ENCODE measurements around the gene FKTN.
"Not testable (repeated sequence)": the region's sequence is repeated elsewhere in the genome, so short reads cannot be mapped to it uniquely, and the experiment has no call there.

The FKTN gene

DNA sequence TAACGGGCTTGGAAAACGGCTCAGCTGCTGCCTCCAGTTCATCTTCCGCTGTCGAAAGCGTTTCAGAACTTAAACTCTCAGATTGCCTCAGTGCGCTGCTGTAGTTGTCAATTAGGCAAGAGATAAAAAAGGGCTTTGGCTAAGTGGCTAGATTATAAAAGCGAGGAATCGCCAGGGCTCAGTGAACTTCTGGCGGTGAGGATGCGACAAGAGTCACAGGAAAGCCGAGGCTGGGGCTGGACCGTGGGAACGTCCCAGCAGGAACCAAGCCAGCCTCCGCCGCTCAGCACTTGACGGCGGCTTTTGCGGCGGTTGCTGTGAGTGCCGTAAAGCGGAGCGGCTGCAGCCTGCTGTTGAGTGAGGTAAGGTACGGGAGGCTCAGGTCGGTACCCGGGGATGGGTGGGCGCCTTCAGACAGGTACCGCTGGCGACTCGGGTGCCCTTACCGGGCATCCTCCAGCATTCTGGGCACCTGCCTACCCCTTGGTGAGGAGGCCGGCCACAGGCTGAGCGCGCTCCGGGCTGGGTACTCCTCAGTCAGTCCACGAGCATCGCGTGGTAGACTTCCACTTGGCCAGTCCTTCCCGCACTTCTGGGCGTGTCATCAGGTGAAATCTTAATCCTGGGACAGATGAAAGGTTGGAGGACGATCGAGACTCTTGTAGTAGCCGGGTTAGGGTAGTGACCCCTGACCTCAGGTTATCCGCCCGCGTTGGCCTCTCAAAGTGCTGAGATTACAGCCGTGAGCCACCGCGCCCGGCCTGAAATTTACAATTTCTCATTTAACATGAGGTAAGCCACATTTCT is at the start of gene FKTN:
Gene FKTN (plus strand): TSS at position 328 of the 807 bp plus-strand sequence. CDS start 16,902 bp downstream, outside the sequence.
- Mint-ChIP-seq H3K9me3 (ENCODE audit: low read depth) (peaks cover 5% of the 10 kb centered on the region), H3K27ac (peak within 1 kb of the TSS; percentile 58), H3K27me3 (no peaks in the 10 kb centered on the region), H3K4me1 (ENCODE audit: low read depth) (peaks cover 20% of the 10 kb centered on the region), H3K4me3 (peak within 1 kb of the TSS; percentile 94), H3K36me3 (peaks cover 23% of the 10 kb centered on the region)

DNA sequence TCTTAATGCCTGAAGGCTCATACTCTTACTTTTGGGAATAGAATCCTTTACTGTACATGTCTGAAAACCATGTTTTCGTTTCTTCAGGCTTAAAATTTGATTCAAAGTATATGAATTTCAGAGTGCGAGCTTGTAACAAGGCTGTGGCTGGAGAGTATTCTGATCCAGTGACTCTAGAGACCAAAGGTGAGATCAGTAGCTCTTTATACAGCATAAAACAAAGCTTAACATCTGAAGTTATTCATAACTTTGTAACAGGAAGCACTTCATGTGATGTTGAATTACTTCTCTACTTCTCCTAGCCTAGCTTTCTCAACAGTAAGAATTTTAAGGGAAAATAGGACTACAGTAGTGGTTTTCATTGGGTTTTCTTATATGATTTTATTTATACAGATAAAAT is 49.4 kb upstream of the FKTN start:
- no peaks in the 10 kb centered on the region for H3K9me3 Mint-ChIP-seq (ENCODE audit: low read depth)

DNA sequence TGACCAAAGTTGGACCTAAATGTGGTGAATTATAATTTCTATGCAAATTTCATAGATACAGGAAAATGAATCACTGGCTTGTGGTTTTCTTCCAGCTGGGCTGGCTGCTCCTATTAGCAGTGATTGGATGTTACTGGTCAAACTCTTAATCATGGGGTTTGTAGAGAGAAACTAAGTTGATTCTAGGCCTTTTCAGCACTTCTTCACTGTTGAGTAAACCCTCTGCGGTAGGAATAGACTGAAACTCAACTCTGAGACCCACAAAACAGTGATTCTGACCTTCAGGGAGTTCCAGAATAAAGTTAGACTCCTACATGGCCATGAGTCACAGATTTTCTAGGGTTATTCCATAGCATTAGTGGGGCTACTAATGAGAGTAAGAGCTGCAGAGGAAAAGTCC is 47.9 kb upstream of the FKTN start:
- H3K36me3 Mint-ChIP-seq, result no peaks in the 10 kb centered on the region
- no peaks in the 10 kb centered on the region for H3K27me3 Mint-ChIP-seq
- no peak overlapping the region for H3K4me3 Mint-ChIP-seq
- no peak overlapping the region for H3K27ac Mint-ChIP-seq
- no peaks in the 10 kb centered on the region for H3K4me1 Mint-ChIP-seq (ENCODE audit: low read depth)
- H3K9me3 Mint-ChIP-seq (ENCODE audit: low read depth), result no peaks in the 10 kb centered on the region

More for the DNA sequence above, 49.4 kb upstream of the FKTN start:
- Mint-ChIP-seq H3K27me3 (no peaks in the 10 kb centered on the region), H3K4me3 (no peak overlapping the region), H3K27ac (no peak overlapping the region), H3K4me1 (ENCODE audit: low read depth) (no peaks in the 10 kb centered on the region), H3K36me3 (no peaks in the 10 kb centered on the region)

DNA sequence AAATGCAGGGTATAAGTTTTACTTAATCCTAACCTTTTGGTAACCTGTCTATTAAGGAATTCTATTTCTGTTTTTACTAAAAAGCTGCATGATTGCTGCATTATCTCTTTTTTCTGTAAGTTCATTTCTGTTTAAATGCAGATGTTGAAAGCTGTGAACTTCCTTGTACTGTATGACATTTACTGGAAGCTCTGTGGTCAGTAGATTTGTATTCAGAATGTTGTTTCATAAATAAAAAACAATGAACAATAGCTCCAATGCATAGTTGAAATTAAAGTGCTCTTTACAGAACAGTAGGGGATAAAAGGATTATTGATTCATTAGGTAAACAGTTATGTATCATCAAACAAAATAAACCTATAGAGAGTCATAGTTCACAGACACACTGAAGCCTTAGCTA is 46.5 kb upstream of the FKTN start:
- H3K9me3 Mint-ChIP-seq (ENCODE audit: low read depth), result no peaks in the 10 kb centered on the region
- no peaks in the 10 kb centered on the region for H3K27me3 Mint-ChIP-seq
- no peaks in the 10 kb centered on the region for H3K36me3 Mint-ChIP-seq
- H3K4me3 Mint-ChIP-seq, result no peak overlapping the region
- H3K27ac Mint-ChIP-seq, result no peak overlapping the region
- H3K4me1 Mint-ChIP-seq (ENCODE audit: low read depth), result no peaks in the 10 kb centered on the region

DNA sequence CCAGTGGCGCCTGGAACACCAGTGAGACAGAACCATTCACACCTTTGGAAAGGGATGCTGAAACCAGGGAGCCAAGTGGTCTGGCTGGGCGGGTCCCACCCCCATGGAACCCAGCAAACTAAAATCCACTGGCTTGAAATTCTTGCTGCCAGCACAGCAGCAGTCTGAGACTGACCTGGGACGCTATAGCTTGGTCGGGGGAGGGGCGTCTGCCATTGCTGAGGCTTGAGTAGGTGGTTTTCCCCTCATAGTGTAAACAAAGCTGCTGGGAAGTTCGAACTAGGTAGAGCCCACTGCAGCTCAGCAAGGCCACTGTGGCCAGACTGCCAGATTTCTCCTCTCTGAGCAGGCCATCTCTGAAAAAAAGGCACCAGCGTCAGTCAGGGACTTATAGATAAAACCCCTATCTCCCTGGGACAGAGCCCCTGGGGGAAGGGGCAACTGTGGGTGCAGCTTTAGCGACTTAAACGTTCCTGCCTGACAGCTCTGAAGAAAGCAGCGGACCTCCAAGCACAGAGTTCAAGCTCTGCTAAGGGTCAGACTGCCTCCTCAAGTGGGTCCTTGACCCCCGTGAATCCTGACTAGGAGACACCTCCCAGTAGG is 42.0 kb upstream of the FKTN start:
- Mint-ChIP-seq H3K27me3 (no peaks in the 10 kb centered on the region), H3K4me1 (ENCODE audit: low read depth) (no peaks in the 10 kb centered on the region), H3K4me3 (no peak overlapping the region), H3K27ac (no peak overlapping the region), H3K36me3 (no peaks in the 10 kb centered on the region), H3K9me3 (ENCODE audit: low read depth) (no peaks in the 10 kb centered on the region)

DNA sequence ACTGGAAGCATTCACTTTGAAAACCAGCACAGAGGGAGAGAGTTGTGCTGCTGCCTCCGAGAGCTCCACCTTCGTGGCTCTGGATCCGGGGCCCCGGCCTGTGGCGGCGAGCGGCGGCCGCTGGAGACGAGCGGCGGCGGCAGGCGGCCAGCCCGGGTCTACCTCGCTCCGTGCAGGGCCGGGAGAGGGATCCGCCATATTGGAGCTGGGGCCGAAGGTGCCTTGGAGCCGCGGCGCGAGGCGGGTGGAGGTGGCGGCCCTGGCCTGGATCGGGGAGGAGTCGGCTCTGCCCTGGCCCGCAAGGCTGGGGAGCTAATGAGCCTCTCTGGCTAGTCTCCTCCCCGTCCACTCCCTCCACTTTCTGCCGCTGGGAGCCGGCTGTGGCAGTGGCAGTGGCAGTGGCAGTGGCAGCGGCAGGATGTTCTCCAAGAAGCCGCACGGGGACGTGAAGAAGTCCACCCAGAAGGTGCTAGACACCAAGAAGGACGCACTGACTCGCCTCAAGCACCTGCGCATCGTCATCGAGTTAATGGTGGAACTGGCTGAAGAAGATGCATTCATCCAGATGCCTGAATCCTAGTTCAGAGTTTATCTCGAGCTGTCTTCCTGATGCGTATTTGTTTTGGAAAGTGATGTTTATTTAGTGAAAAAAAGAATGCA is 38.1 kb upstream of the FKTN start:
- H3K27ac Mint-ChIP-seq; H3K4me3 Mint-ChIP-seq; H3K9me3 Mint-ChIP-seq (ENCODE audit: low read depth); H3K4me1 Mint-ChIP-seq (ENCODE audit: low read depth); H3K36me3 Mint-ChIP-seq; H3K27me3 Mint-ChIP-seq: not testable (repeated sequence)

DNA sequence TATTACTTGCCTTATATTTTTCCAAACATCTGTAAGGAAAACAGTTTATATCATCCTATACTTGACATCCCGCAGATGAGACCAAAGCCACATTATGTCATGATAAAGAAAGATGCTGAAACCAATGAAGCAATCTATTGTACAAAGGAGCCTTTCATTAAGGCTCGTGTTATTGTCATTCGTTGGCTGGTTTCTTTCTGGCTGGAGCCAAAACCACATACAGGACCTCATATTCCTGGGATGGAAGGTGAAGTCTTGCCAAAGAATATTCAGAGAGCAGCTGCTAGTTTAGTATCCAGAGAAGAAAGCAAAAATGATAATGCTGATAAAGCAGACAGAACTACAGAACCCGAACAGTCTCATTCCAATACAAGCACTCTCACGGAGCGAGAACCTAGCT is 36.9 kb upstream of the FKTN start:
- not testable (repeated sequence) for H3K36me3 Mint-ChIP-seq; H3K4me3 Mint-ChIP-seq; H3K4me1 Mint-ChIP-seq (ENCODE audit: low read depth); H3K27ac Mint-ChIP-seq; H3K27me3 Mint-ChIP-seq; H3K9me3 Mint-ChIP-seq (ENCODE audit: low read depth)

DNA sequence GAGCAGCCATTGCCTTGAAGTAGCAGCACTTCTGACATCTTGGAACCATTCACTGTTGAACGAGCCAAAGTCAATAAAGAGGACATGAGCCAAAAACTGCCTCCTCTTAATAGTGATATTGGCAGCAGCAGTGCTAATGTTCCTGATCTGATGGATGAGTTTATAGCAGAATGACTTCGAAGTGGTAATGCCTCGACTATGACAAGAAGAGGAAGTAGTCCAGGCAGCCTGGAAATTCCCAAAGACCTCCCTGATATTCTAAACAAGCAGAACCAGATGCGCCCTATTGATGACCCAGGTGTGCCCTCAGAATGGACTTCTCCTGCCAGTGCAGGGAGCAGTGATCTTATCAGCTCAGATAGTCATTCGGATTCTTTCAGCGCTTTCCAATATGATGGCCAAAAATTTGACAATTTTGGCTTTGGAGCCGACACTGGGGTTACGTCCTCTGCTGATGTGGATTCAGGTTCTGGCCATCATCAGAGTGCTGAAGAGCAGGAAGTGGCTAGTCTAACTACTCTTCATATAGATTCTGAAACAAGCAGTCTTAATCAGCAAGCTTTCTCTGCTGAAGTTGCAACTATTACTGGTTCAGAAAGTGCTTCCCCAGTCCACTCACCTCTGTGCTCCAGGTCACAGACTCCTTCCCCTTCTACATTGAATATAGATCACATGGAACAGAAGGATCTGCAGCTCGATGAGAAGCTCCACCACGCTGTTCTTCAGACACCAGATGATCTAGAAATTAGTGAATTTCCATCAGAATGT is 35.1 kb upstream of the FKTN start:
- not testable (repeated sequence) for H3K27me3 Mint-ChIP-seq; H3K36me3 Mint-ChIP-seq; H3K27ac Mint-ChIP-seq; H3K9me3 Mint-ChIP-seq (ENCODE audit: low read depth); H3K4me3 Mint-ChIP-seq; H3K4me1 Mint-ChIP-seq (ENCODE audit: low read depth)

DNA sequence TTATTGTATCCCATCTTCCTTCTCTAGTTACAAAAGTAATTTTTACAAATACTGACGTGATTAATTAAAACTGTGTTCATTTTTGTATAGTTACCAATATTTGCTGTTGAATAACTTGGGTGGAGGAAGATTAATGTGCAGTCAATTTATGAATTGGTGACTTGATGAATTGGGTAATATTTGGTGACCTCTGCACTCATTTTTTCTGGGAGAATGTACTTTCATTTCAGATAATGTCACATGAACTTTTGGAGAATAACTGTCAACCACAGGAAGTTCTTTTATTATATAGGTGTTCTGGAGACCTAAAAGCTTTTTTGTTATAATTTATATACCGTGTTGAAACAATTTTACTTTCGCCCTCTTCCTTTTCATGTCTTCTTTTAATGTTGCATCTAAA is 26.4 kb upstream of the FKTN start:
- H3K4me1 Mint-ChIP-seq (ENCODE audit: low read depth), result no peaks in the 10 kb centered on the region
- no peaks in the 10 kb centered on the region for H3K36me3 Mint-ChIP-seq
- no peak overlapping the region for H3K4me3 Mint-ChIP-seq
- peaks cover 2% of the 10 kb centered on the region for H3K27me3 Mint-ChIP-seq
- H3K9me3 Mint-ChIP-seq (ENCODE audit: low read depth), result no peaks in the 10 kb centered on the region
- no peak overlapping the region for H3K27ac Mint-ChIP-seq

DNA sequence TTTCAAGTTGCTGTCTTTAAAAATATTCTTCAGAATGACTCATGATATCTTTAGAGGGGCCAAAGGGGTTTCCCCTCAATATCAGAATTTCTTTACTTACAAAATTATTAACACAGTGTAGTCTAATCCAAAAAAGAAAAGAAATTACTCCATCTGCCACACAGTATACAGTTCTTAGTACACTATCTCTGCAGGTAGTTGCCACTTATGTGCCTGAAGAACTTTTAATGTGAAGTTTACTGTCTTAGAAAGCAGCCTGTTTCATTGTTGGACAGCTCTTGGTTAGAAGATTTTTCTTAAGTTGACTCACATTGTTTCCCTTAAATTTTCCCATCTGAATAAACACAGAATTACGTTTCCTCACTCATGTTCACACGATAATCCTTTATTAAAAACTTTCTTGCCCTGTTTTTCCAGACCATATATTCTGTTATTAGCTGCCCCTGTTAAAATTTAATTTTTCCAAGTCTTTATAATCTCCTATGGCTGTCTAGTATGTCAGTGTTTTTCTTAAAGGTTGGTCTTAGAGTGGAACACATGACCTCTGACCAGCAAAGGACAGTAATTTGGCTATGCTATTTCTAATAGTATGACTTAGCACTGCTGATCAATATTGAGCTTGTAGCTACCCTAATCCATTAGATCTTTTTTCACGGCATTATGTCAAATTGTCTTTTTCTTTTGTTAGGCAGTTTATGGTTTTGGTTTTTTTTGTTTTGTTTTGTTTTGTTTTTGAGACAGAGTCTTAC is 21.8 kb upstream of the FKTN start:
- no peak overlapping the region for H3K27ac Mint-ChIP-seq
- no peaks in the 10 kb centered on the region for H3K36me3 Mint-ChIP-seq
- H3K27me3 Mint-ChIP-seq, result no peaks in the 10 kb centered on the region
- H3K9me3 Mint-ChIP-seq (ENCODE audit: low read depth), result no peaks in the 10 kb centered on the region
- no peaks in the 10 kb centered on the region for H3K4me1 Mint-ChIP-seq (ENCODE audit: low read depth)
- H3K4me3 Mint-ChIP-seq, result no peak overlapping the region

DNA sequence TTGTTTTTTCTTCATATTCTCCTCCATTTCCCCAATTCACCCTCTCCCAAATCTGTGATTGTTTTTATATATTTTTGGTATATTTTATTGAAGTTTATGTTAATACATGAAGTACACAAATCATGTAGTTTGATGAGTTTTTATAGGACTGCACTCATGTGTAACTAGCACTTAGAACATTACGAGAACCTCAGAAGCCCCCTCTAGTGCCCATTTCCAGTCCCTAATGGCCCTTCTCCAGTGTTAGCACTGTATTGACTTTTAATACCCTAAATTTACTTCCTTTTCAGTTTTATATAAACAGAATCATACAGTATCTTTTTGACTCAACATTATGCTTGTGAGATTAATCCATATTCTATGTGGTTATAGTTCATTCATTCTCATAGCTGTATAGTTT is 18.5 kb upstream of the FKTN start:
- Mint-ChIP-seq H3K27me3 (no peaks in the 10 kb centered on the region), H3K9me3 (ENCODE audit: low read depth) (no peaks in the 10 kb centered on the region), H3K27ac (no peak overlapping the region), H3K36me3 (no peaks in the 10 kb centered on the region), H3K4me3 (no peak overlapping the region), H3K4me1 (ENCODE audit: low read depth) (peaks cover 3% of the 10 kb centered on the region)

DNA sequence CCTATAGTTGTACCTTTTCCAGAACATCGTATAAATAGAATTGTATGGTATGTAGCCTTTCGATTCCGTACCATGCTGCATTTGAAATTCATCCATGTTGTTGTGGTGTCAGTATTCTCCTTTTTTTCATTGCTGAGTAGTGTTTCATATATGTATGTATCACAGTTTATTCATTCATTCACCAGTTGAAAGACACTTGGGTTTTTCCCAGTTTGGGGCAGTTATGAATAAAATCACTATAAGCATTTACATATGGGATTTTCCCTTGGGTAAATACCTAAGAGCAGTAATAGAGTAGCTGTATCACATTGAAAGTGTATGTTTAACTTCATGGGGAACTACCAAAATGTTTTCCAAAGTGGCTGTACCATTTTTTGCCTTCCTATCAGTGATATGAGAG is 16.1 kb upstream of the FKTN start:
- no peaks in the 10 kb centered on the region for H3K27me3 Mint-ChIP-seq
- H3K36me3 Mint-ChIP-seq, result no peaks in the 10 kb centered on the region
- H3K9me3 Mint-ChIP-seq (ENCODE audit: low read depth), result no peaks in the 10 kb centered on the region
- peaks cover 3% of the 10 kb centered on the region for H3K4me1 Mint-ChIP-seq (ENCODE audit: low read depth)
- H3K27ac Mint-ChIP-seq, result no peak overlapping the region
- H3K4me3 Mint-ChIP-seq, result no peak overlapping the region

DNA sequence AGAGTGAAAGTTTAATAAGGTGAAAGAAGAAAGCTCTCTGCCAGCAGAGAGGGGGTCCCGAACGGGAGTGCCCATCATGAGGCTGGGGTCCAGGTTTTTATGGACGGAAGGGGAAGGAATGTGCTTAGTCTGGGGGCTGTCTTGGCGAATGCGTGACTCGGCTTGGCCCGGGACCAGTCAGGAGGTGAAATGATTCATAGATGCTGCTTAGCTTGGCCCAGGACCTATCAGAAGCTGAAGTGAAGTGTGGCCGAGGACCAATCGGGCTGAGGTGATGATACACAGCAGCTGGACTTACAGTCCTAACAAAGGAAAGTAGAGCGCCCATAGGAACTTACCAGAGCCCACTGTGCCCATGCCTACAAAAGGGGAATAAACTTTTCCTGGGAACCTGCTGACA is 3.9 kb upstream of the FKTN start:
- Mint-ChIP-seq H3K27ac (no peak overlapping the region), H3K9me3 (ENCODE audit: low read depth) (no peaks in the 10 kb centered on the region), H3K27me3 (no peaks in the 10 kb centered on the region), H3K4me3 (no peak overlapping the region), H3K36me3 (peaks cover 3% of the 10 kb centered on the region), H3K4me1 (ENCODE audit: low read depth) (peaks cover 15% of the 10 kb centered on the region)

DNA sequence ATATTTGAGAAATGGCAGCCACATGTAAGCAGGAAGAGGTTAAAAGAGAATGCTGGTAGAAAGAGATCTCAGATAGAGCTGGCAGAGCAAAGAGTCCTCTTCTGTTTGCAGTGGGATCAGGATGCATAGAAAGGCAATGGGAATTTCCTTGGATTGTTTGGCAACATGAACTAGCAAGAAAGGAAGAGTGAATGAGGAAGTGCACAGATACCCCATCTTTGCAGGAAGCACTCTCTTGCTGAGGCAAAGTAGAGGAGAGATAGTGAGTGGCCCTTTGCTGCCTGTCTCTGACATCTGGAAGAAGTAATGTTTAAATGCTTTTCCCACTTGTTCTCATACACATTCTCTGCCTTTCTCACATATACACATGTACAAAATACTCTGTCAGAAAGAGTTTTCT is 14.5 kb downstream of the FKTN start:
- Mint-ChIP-seq H3K4me3 (no peak overlapping the region), H3K9me3 (ENCODE audit: low read depth) (peaks cover 13% of the 10 kb centered on the region), H3K4me1 (ENCODE audit: low read depth) (peaks cover 3% of the 10 kb centered on the region), H3K36me3 (peaks cover 31% of the 10 kb centered on the region), H3K27ac (no peak overlapping the region), H3K27me3 (no peaks in the 10 kb centered on the region)
